Tibial nerve (tissue), 4 donors: ENCODE measurements around the gene SPDYA. TPM values are rescaled to one million over a fixed set of nuclear protein-coding genes. Genes with fewer than 3 reads are reported as not detected.

ENCODE experiments used
- DNase-seq, 2 donors: peaks; one replicate each; pipeline ENCODE4 v3.0.0-alpha.2; 2019; ENCODE audit warnings: low spot score in 2 of 2
- H3K27ac ChIP-seq, 4 donors: fragments of 200-600 bp; sonication (generic) in 3 of 4; one replicate each; pipeline ENCODE4 v1.5.1; 2017 to 2019; ENCODE audit warnings: mild to moderate bottlenecking in 1 of 4
- H3K27me3 ChIP-seq, 2 donors: fragments of 200-600 bp; sonication (generic) in 1 of 2; one replicate each; pipeline versions ENCODE4 v1.5.1 to v1.6.0; 2017 to 2019
- H3K36me3 ChIP-seq, 3 donors: fragments of 200-600 bp; sonication (generic); one replicate each; pipeline ENCODE4 v1.5.1; 2018 to 2019
- H3K4me1 ChIP-seq, 4 donors: fragments of 200-600 bp; sonication (generic) in 3 of 4; one replicate each; pipeline ENCODE4 v1.5.1; 2017 to 2019
- H3K4me3 ChIP-seq, 4 donors: fragments of 200-600 bp; sonication (generic) in 3 of 4; one replicate each; pipeline ENCODE4 v1.5.1; 2017 to 2019; ENCODE audit warnings: mild to moderate bottlenecking in 1 of 4, moderate library complexity in 1 of 4
- H3K9me3 ChIP-seq, 4 donors: fragments of 200-600 bp; sonication (generic) in 3 of 4; one replicate each; pipeline ENCODE4 v1.5.1; 2017 to 2019
- CTCF ChIP-seq, 5 experiments: fragments of 200-600 bp in 3 of 5; fragments of 450-650 bp in 2 of 5; sonication (generic) in 3 of 5; IDR thresholded peaks; one replicate each; pipeline ENCODE4 v1.5.1; 2016 to 2019; ENCODE audit warnings: antibody characterized with exemption in 5 of 5, mild to moderate bottlenecking in 3 of 5, moderate library complexity in 2 of 5
- EP300 ChIP-seq, 2 donors: sonication (generic); formaldehyde crosslinking; IDR thresholded peaks; one replicate each; pipeline ENCODE4 v1.6.1; 2017; ENCODE audit warnings: antibody characterized with exemption in 2 of 2, mild to moderate bottlenecking in 1 of 2
- POLR2A ChIP-seq, 2 donors: fragments of 450-650 bp; IDR thresholded peaks; one replicate each; pipeline ENCODE4 v1.6.1; 2017; ENCODE audit warnings: antibody characterized with exemption in 2 of 2, mild to moderate bottlenecking in 2 of 2, moderate library complexity in 2 of 2
- WGBS, 2 donors: methylation state at CpG; one replicate each; pipeline ENCODE4 v1.1.5; 2018; 5-methylcytosine and 5-hydroxymethylcytosine counted together
- total RNA-seq, 4 donors: library from RNA; depleted of rRNA; stranded (reverse); fragments of >200 nt; gene quantifications; one replicate each; pipeline ENCODE4 v1.1.0, GENCODE V29; 2016

SPDYA gene
- total RNA-seq, 4 donors from 2014 or later: 0.90 to 5.7 (median 4.6) TPM

GRCh38 chr2:28869494-28870145 is 59.0 kb downstream of the SPDYA start:
- Histone ChIP-seq H3K27ac (peak overlapping the region in 3 of 4 donors; percentile 29 to 84 (median 81)), H3K4me1 (peaks cover 0 to 50% (median 15%) of the 10 kb centered on the region in 4 donors), H3K4me3 (peak overlapping the region; percentile 50 to 81 (median 71)), H3K9me3 (no peaks in the 10 kb centered on the region), H3K36me3 (peaks cover 0 to 1% (median 0%) of the 10 kb centered on the region in 3 donors), H3K27me3 (no peaks in the 10 kb centered on the region)
- no peak for TF ChIP-seq CTCF (IDR thresholded peaks at IDR 0.05)
- TF ChIP-seq EP300 (IDR thresholded peaks at IDR 0.05): no peak
- no peak for TF ChIP-seq POLR2A (IDR thresholded peaks at IDR 0.05)
- no peak for DNase-seq
- 0 to 1% methylated on average over 22 to 29 of the region's 29 CpGs for WGBS, 2 donors

- H3K4me3 ChIP-seq: peak within 1 kb of the TSS; percentile 50 to 81 (median 71)
- 1% methylated on average over 36 to 53 of the region's 57 CpGs for WGBS, 2 donors
- peaks cover 0 to 45% (median 15%) of the 10 kb centered on the region in 4 donors for H3K4me1 ChIP-seq
- no peaks in the 10 kb centered on the region for H3K9me3 ChIP-seq
- no peaks in the 10 kb centered on the region for H3K36me3 ChIP-seq
- TF ChIP-seq EP300 (IDR thresholded peaks at IDR 0.05) (peak; percentile 93 to 98), POLR2A (IDR thresholded peaks at IDR 0.05) (peak; percentile 41 to 58), CTCF (IDR thresholded peaks at IDR 0.05) (peak in 2 of 5 experiments; percentile 19 to 53)
- DNase-seq: peak; percentile 89 to 95
- no peaks in the 10 kb centered on the region for H3K27me3 ChIP-seq
- peak within 1 kb of the TSS in 3 of 4 donors; percentile 29 to 84 (median 81) for H3K27ac ChIP-seq
These were observed 59.7 kb downstream of the SPDYA start, which contains the start of gene TRMT61B for GRCh38 chr2:28870146-28870891. TRMT61B (minus strand) TSS chr2:28870309; CDS start chr2:28870277, 32 bp downstream.

GRCh38 chr2:28871620-28872019 is 61.0 kb downstream of the SPDYA start:
- H3K9me3 ChIP-seq: no peaks in the 10 kb centered on the region
- WGBS, 2 donors: 82% methylated on average over 3 of the region's 3 CpGs
- no peak overlapping the region for H3K27ac ChIP-seq
- no peak for DNase-seq
- H3K4me3 ChIP-seq: no peak overlapping the region
- H3K27me3 ChIP-seq: peaks cover 0 to 2% of the 10 kb centered on the region in 2 donors
- TF ChIP-seq POLR2A (IDR thresholded peaks at IDR 0.05): no peak
- TF ChIP-seq CTCF (IDR thresholded peaks at IDR 0.05): no peak
- no peak for TF ChIP-seq EP300 (IDR thresholded peaks at IDR 0.05)
- H3K36me3 ChIP-seq: no peaks in the 10 kb centered on the region
- H3K4me1 ChIP-seq: peaks cover 0 to 36% (median 15%) of the 10 kb centered on the region in 4 donors

GRCh38 chr2:28880193-28880592 is 69.6 kb downstream of the SPDYA start:
- Histone ChIP-seq H3K4me3 (no peak overlapping the region), H3K36me3 (no peaks in the 10 kb centered on the region), H3K4me1 (no peaks in the 10 kb centered on the region), H3K27ac (no peak overlapping the region), H3K27me3 (peaks cover 0 to 15% of the 10 kb centered on the region in 2 donors), H3K9me3 (no peaks in the 10 kb centered on the region)
- no peak for TF ChIP-seq EP300 (IDR thresholded peaks at IDR 0.05)
- TF ChIP-seq POLR2A (IDR thresholded peaks at IDR 0.05): no peak
- TF ChIP-seq CTCF (IDR thresholded peaks at IDR 0.05): no peak
- WGBS, 2 donors: 84 to 94% methylated on average over 1 of the region's 1 CpG
- DNase-seq: no peak

GRCh38 chr2:28893488-28893887 is 82.9 kb downstream of the SPDYA start:
- Histone ChIP-seq H3K9me3 (no peaks in the 10 kb centered on the region), H3K4me3 (no peak overlapping the region), H3K36me3 (no peaks in the 10 kb centered on the region), H3K27ac (no peak overlapping the region), H3K27me3 (no peaks in the 10 kb centered on the region), H3K4me1 (peaks cover 0 to 32% (median 16%) of the 10 kb centered on the region in 4 donors)
- no peak for DNase-seq
- no peak for TF ChIP-seq POLR2A (IDR thresholded peaks at IDR 0.05)
- TF ChIP-seq CTCF (IDR thresholded peaks at IDR 0.05): no peak
- no peak for TF ChIP-seq EP300 (IDR thresholded peaks at IDR 0.05)
- 96 to 97% methylated on average over 21 of the region's 21 CpGs for WGBS, 2 donors
